B cell (primary cell): Measurements from ENCODE around the gene MYLK4. TPM values are rescaled to one million over a fixed set of nuclear protein-coding genes. Genes with fewer than 3 reads are reported as not detected.

Source experiments
- ATAC-seq: fragments of 200-7000 bp; cut with Tn5 transposase; one replicate; pipeline ENCODE4 v1.10.0; 2021; ENCODE audit warnings: low read depth, mild to moderate bottlenecking, moderate number of reproducible peaks, moderate library complexity
- CTCF ChIA-PET: fragments of 350-600 bp; sonication (Branson Sonifier 250); formaldehyde crosslinking; loops from one replicate; lab custom pipeline; 2021; ENCODE audit warnings: antibody characterized with exemption, inconsistent platforms; lab: Charles Lee
- POLR2A ChIA-PET: fragments of 350-600 bp; sonication (Branson Sonifier 250); formaldehyde crosslinking; loops from one replicate; lab custom pipeline; 2021; ENCODE audit warnings: antibody characterized with exemption; lab: Charles Lee
- DNase-seq: peaks from one replicate; pipeline ENCODE4 v3.0.0; 2013
- H2AFZ ChIP-seq: 2 replicates; pipeline ENCODE4 v1.6.1; 2012; ENCODE audit warnings: mild to moderate bottlenecking, low read depth, low read length; ENCODE audit not compliant: insufficient read depth, poor library complexity, severe bottlenecking
- H3K27ac ChIP-seq, 2 donors: 1 replicate in 1 of 2; 2 replicates in 1 of 2; pipeline ENCODE4 v1.5.1; 2012 to 2013; ENCODE audit warnings: low read length in 2 of 2, mild to moderate bottlenecking in 2 of 2, moderate library complexity in 1 of 2
- H3K27me3 ChIP-seq, 4 experiments: fragments of 200-600 bp in 1 of 4; sonication (generic) in 1 of 4; replicated peaks in 1 of 4; 1 replicate in 2 of 4; 2 replicates in 2 of 4; pipeline versions ENCODE4 v1.6.1 to v1.7.0; 2013 to 2016; ENCODE audit warnings: low read length in 3 of 4, mild to moderate bottlenecking in 2 of 4, mixed read lengths in 1 of 4, moderate library complexity in 1 of 4; ENCODE audit not compliant: insufficient read depth in 4 of 4, control insufficient read depth in 3 of 4; ENCODE audit errors: control extremely low read depth in 1 of 4
- H3K36me3 ChIP-seq, 2 experiments: replicated peaks in 1 of 2; 1 replicate in 1 of 2; 2 replicates in 1 of 2; pipeline versions ENCODE4 v1.6.1 to v1.7.1; 2013; ENCODE audit warnings: low read length in 1 of 2; ENCODE audit not compliant: insufficient read depth in 2 of 2, control insufficient read depth in 1 of 2; ENCODE audit errors: control extremely low read depth in 1 of 2, extremely low read depth in 1 of 2
- H3K4me1 ChIP-seq, 2 donors: fragments of 200-600 bp in 1 of 2; sonication (generic) in 1 of 2; 1 replicate in 1 of 2; 2 replicates in 1 of 2; pipeline versions ENCODE4 v1.5.1 to v1.6.1; 2013 to 2017; ENCODE audit warnings: low read length in 2 of 2; ENCODE audit not compliant: control insufficient read depth in 2 of 2, insufficient read depth in 2 of 2
- H3K4me2 ChIP-seq: replicated peaks from 2 replicates; pipeline ENCODE3; 2012; ENCODE audit warnings: mild to moderate bottlenecking, low read depth, low read length; ENCODE audit not compliant: poor library complexity, severe bottlenecking
- H3K4me3 ChIP-seq, 5 experiments: fragments of 200-600 bp in 1 of 5; sonication (generic) in 1 of 5; 1 replicate in 3 of 5; 2 replicates in 2 of 5; pipeline versions ENCODE4 v1.5.1 to v1.7.0; 2011 to 2016; ENCODE audit warnings: low read length in 4 of 5, mild to moderate bottlenecking in 4 of 5, low read depth in 2 of 5, control low read depth in 1 of 5, moderate library complexity in 1 of 5; ENCODE audit not compliant: insufficient read depth in 1 of 5; ENCODE audit errors: control extremely low read depth in 1 of 5, extremely low read depth in 1 of 5
- H3K79me2 ChIP-seq: fragments of 200-600 bp; sonication (generic); one replicate; pipeline ENCODE4 v1.6.0; 2016; ENCODE audit warnings: low read length; ENCODE audit not compliant: control insufficient read depth, insufficient read depth
- H3K9ac ChIP-seq: fragments of 200-600 bp; sonication (generic); 2 replicates; pipeline ENCODE4 v1.6.1; 2017; ENCODE audit warnings: mild to moderate bottlenecking, low read length, moderate library complexity
- H3K9me3 ChIP-seq, 3 donors: one replicate each; pipeline versions ENCODE4 v1.6.1 to v1.7.1; 2013; ENCODE audit warnings: low read length in 2 of 3; ENCODE audit not compliant: control insufficient read depth in 2 of 3, insufficient read depth in 1 of 3; ENCODE audit errors: control extremely low read depth in 1 of 3
- H4K20me1 ChIP-seq: 2 replicates; pipeline ENCODE4 v1.6.0; 2012; ENCODE audit warnings: mild to moderate bottlenecking, low read length; ENCODE audit not compliant: insufficient read depth, control insufficient read depth, poor library complexity, severe bottlenecking
- H3K27ac Mint-ChIP-seq: one replicate; pipeline ENCODE4 v1.8.0; 2021; ENCODE audit warnings: mixed read lengths
- H3K27me3 Mint-ChIP-seq: one replicate; pipeline ENCODE4 v1.8.0; 2021; ENCODE audit warnings: mixed read lengths
- H3K4me1 Mint-ChIP-seq: one replicate; pipeline ENCODE4 v1.8.0; 2021; ENCODE audit warnings: mixed read lengths
- H3K4me3 Mint-ChIP-seq: one replicate; pipeline ENCODE4 v1.8.0; 2021; ENCODE audit warnings: mixed read lengths
- H3K9me3 Mint-ChIP-seq: one replicate; pipeline ENCODE4 v1.8.0; 2022; ENCODE audit warnings: mixed read lengths; ENCODE audit not compliant: insufficient read depth
- EZH2 ChIP-seq: IDR thresholded peaks from 2 replicates; pipeline ENCODE4 v1.6.1; 2012; ENCODE audit warnings: borderline replicate concordance, low read depth, mild to moderate bottlenecking, moderate library complexity, low read length; ENCODE audit not compliant: insufficient read depth, poor library complexity, severe bottlenecking
- WGBS: methylation state at CpG from one replicate; pipeline ENCODE4 v1.1.5; 2013; ENCODE audit warnings: missing lambda C conversion rate; ENCODE audit not compliant: insufficient coverage; 5-methylcytosine and 5-hydroxymethylcytosine counted together
- intact Hi-C: fragments of 100-400 bp; cut with micrococcal nuclease; formaldehyde crosslinking; loops from one replicate; pipeline ENCODE4 v1.10.0; 2022
- polyA plus RNA-seq: library from polyadenylated mRNA; depleted of rRNA; stranded (reverse); fragments of >200 nt; gene quantifications from 2 replicates; pipeline ENCODE4 v1.2.3, GENCODE V29; 2012
- total RNA-seq, 2 donors: library from RNA; stranded (reverse); fragments of 120-200 nt in 1 of 2; gene quantifications; 1 replicate in 1 of 2; 2 replicates in 1 of 2; pipeline versions ENCODE4 v1.2.3 to v1.2.4, GENCODE V29; 2013 to 2022
- TF ChIP-seq, protein P1 (sequence below): fragments of 200-600 bp; IDR thresholded peaks from one replicate; pipeline ENCODE4 v1.8.0; 2022; ENCODE audit warnings: antibody characterized with exemption, mild to moderate bottlenecking

The MYLK4 gene
- total and polyA plus RNA-seq, 2 donors (not counting 1 experiment from before 2014, with no cell fraction given): 0.51 to 1.2 TPM

DNA sequence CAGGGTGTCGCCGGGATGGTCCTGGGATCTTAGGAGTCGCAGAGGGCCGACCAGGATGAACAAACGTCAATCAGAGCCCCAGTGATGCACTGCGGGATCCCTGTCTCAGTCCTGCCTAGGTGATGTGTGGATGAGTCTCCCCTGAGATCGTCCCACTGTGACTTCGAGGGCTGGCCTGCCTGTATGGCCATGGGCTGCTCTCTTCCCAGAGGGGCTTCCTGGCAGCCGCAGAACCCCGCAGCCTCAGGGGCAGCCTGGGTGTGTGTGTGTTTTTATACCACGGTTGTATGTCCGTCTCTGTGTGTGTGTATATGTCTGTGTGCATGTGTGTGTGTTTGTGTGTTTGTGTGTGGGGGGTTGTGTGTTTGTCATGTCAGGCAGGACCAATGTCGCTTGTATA lies 111.6 kb downstream of the MYLK4 start:
- peaks cover 59% of the 10 kb centered on the region for H3K27me3 Mint-ChIP-seq
- Histone ChIP-seq H3K79me2 (no peaks in the 10 kb centered on the region), H3K4me2 (no peak overlapping the region), H3K36me3 (no peaks in the 10 kb centered on the region), H3K9me3 (peaks cover 0 to 4% (median 0%) of the 10 kb centered on the region in 3 donors), H2AFZ (no peak overlapping the region), H3K9ac (no peak overlapping the region), H3K4me3 (no peak overlapping the region), H3K4me1 (peaks cover 5% of the 10 kb centered on the region in 2 donors), H4K20me1 (no peaks in the 10 kb centered on the region), H3K27ac (no peak overlapping the region), H3K27me3 (peaks cover 0 to 10% (median 1%) of the 10 kb centered on the region in 4 experiments)
- ChIA-PET CTCF (interaction anchor here (0.6 to 1.2 kb wide), 2 partner anchors 1043 to 1445 kb away, joined by 3 to 5 read pairs; no protein-coding TSS in a partner anchor), POLR2A (no interaction called here)
- no peaks in the 10 kb centered on the region for H3K9me3 Mint-ChIP-seq
- peaks cover 7% of the 10 kb centered on the region for H3K4me1 Mint-ChIP-seq
- H3K4me3 Mint-ChIP-seq: no peak overlapping the region
- DNase-seq: no peak
- no peak for ATAC-seq
- H3K27ac Mint-ChIP-seq: no peak overlapping the region
- intact Hi-C loops: loop anchor here (10.0 kb wide), 1 partner anchor 534 kb away; no protein-coding TSS in a partner anchor
- 94% methylated on average over 13 of the region's 13 CpGs for WGBS
- no peak for TF ChIP-seq EZH2

DNA sequence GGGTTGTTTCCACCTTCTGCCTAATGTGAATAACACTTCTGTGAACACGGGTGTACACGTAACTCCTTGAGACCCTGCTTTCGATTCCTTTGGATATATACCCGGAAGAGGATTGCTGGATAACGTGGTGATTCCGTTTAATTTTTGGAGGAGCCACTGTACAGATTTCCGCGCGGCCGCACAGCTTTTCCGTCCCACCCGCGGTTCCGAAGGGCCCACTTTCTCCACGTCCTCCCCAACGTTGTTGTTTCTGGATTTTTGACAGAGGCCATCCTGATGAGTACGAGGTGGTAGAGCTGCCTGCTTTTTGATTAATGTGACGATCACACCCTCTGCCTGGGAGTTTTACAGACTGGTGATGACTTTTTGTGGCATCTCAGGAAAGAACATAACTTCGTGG lies 114.0 kb downstream of the MYLK4 start:
- CTCF ChIA-PET: interaction anchor here (5.0 to 7.1 kb wide), 2 partner anchors 8 to 1038 kb away, joined by 45 to 143 read pairs; no protein-coding TSS in a partner anchor
- H3K4me3 Mint-ChIP-seq: no peak overlapping the region
- Histone ChIP-seq H4K20me1 (no peaks in the 10 kb centered on the region), H3K27me3 (peaks cover 0 to 5% (median 1%) of the 10 kb centered on the region in 4 experiments), H3K4me1 (peaks cover 5 to 10% of the 10 kb centered on the region in 2 donors), H3K27ac (no peak overlapping the region), H3K4me3 (no peak overlapping the region), H2AFZ (no peak overlapping the region), H3K9ac (no peak overlapping the region), H3K79me2 (no peaks in the 10 kb centered on the region), H3K4me2 (no peak overlapping the region), H3K9me3 (no peaks in the 10 kb centered on the region), H3K36me3 (no peaks in the 10 kb centered on the region)
- POLR2A ChIA-PET: no interaction called here
- TF ChIP-seq, protein P1, sequence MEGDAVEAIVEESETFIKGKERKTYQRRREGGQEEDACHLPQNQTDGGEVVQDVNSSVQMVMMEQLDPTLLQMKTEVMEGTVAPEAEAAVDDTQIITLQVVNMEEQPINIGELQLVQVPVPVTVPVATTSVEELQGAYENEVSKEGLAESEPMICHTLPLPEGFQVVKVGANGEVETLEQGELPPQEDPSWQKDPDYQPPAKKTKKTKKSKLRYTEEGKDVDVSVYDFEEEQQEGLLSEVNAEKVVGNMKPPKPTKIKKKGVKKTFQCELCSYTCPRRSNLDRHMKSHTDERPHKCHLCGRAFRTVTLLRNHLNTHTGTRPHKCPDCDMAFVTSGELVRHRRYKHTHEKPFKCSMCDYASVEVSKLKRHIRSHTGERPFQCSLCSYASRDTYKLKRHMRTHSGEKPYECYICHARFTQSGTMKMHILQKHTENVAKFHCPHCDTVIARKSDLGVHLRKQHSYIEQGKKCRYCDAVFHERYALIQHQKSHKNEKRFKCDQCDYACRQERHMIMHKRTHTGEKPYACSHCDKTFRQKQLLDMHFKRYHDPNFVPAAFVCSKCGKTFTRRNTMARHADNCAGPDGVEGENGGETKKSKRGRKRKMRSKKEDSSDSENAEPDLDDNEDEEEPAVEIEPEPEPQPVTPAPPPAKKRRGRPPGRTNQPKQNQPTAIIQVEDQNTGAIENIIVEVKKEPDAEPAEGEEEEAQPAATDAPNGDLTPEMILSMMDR: no peak
- no peak for TF ChIP-seq EZH2
- DNase-seq (no peak), ATAC-seq (no peak)
- H3K27me3 Mint-ChIP-seq: peaks cover 39% of the 10 kb centered on the region
- no peak overlapping the region for H3K27ac Mint-ChIP-seq
- intact Hi-C loops: loop anchor here (10.0 kb wide), 1 partner anchor 532 kb away; no protein-coding TSS in a partner anchor
- H3K4me1 Mint-ChIP-seq: peaks cover 9% of the 10 kb centered on the region
- H3K9me3 Mint-ChIP-seq: no peaks in the 10 kb centered on the region
- WGBS: 98% methylated on average over 19 of the region's 19 CpGs
